ENCODE results near the gene CDH4.

The CDH4 gene

DNA sequence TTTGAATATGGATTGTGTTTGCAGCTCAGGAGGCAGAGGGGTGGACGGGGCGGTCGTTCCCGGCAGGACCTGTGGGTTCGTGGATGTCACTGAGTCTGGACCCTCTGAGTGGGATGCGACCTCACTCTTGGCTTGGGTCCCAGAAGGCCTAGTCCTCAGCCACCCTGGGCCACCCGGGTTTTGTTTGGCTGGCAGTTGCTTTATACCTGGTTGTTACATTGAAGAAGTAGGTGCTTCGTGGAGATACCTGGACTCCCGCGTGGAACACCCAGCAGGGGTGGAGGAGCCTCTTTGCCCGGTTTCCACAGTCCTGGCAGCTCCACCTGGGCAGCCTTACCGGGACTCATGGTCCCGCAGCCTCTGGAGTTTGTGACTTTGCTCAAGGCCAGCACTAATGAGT, 408.5 kb downstream of the CDH4 start:
- no peak overlapping the region for H3K4me3 ChIP-seq
- no peak overlapping the region for H3K27ac ChIP-seq

DNA sequence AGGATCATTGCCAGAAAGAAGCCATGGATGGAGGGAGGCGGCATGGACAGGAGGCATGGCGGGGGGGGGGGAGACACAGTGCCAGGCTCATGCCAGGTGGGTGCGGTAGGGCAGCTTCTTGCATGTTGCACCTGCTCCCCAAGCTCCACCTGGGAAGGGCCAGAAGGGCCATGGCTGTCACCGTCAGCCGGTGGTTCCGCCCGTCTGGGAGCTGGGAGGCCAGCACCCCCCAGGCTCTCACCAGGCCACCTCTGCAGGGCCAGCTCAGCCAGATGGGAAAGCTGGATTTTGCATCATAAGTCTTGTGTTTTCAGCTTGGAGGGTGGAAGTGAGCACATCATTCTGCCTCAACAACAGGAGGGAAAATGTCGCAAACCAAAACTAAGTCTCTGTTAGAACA, 409.0 kb downstream of the CDH4 start:
- Histone ChIP-seq H3K27ac (no peak overlapping the region), H3K4me3 (no peak overlapping the region)

DNA sequence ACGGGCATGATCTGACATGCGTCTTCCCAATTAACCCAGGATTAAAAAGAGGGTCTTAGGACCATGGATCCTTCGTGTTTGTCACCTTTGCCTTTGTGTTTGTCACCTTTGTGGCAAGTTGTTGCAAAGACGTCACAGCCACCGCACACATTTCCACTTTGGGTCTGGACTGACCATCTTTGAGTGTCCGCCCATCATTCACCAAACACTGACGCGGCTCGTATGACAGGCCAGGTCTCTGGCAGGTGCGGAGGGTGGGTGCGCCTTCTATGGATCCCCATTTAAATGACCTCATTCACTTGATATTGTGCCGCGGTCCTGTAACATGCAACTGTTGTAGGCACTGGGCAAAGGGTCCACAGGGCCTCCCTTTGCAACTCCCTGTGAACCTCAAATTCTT, 409.5 kb downstream of the CDH4 start:
- no peak overlapping the region for H3K27ac ChIP-seq
- no peak overlapping the region for H3K4me3 ChIP-seq

DNA sequence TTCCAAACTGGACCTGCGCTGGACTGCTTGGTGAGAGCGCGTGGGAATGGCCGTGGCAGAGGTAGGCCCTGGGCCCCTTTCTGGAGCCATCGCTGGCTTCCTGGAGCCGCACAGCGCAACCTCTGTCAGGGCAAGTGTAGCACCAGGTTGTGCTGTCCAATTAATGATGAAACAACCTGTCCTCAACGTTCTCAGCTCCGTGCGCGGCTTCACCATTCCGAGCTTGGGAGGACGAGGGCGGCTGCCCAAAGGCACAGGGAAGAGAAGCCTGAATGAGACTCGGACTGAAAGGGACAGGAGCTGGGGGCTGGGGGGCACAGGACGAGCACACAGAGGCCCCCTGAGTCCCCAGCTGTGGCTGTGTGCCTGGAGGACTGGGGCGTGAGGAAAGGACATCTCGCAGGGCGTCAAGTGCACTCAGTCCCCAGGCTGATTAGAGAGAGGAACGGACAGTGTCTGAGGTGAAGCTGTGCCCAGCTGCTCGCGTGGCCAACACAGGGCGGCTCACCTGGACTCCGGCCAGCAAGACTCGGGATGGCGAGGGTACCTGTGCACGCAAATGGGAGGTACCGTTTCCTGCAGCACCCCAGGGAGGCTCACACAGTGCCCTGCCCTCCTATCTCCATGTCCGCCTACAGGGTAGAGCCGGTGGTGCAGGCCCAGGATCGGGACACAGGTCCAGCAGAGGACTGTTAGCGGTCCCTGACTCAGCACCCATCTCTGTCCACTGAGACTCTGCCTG, 410.3 kb downstream of the CDH4 start:
- Histone ChIP-seq H3K27ac (no peak overlapping the region), H3K4me3 (no peak overlapping the region)

DNA sequence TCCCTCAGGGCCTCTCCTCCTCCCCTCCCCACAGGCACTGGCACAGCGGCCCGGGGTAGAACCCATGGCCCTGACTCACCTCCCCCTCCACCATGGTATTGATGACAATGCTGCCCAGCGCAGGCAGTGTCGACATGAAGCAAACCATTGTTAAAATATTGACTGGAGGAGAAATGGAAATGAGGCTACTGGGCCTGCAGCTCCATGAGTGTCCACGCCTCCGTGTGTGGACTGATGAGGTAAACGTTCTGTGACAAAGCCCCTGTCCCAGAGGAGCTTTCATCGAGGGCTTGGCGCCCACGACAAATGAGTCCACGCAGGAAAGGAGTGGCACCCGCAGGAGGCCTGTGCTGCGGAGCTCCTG, 410.9 kb downstream of the CDH4 start:
- Histone ChIP-seq H3K4me3 (no peak overlapping the region), H3K27ac (no peak overlapping the region)

DNA sequence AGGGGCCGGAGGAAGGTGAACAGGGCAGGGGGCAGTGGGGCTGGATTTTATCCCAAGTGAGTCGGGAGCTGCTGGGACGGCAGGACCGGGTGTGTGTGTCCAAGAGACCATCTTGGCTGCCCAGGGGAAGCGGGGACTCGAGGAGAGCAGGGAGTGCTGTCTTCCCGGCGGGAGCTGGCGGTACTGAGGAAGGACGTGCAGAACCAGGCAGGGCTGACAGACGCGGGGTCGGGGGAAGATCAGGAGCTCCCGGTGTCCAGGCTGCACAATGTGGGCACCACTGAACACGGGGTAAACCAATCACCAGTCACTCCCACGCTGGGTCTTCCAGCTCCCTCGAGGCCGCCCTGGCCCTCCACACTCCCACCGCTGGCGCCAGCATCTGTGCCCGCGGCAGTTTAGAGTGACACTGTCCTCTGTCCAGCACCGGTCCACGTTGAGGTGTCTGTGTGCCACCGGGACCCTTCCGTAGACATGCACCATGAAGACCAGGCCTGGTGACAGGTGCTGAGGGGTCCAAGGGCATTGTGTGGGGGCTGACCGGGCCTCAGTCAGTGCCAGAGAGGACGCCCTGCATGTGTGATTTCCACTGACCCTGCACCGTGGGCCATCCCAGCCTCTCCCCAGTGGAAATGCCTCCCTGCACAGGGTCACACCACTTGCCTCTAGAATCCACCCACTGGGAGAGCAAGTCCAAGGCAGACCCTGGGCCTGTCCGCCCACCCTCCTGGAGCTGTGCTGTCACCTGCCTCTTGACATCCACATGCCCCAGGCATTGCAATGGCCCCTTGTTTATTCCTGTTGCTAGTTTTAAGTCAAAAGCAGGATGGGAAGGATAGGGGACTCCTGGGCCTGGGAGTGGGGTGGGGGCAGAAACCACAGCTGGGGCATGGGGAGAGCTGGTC, 411.7 kb downstream of the CDH4 start:
- H3K4me3 ChIP-seq = no peak overlapping the region
- no peak overlapping the region for H3K27ac ChIP-seq

DNA sequence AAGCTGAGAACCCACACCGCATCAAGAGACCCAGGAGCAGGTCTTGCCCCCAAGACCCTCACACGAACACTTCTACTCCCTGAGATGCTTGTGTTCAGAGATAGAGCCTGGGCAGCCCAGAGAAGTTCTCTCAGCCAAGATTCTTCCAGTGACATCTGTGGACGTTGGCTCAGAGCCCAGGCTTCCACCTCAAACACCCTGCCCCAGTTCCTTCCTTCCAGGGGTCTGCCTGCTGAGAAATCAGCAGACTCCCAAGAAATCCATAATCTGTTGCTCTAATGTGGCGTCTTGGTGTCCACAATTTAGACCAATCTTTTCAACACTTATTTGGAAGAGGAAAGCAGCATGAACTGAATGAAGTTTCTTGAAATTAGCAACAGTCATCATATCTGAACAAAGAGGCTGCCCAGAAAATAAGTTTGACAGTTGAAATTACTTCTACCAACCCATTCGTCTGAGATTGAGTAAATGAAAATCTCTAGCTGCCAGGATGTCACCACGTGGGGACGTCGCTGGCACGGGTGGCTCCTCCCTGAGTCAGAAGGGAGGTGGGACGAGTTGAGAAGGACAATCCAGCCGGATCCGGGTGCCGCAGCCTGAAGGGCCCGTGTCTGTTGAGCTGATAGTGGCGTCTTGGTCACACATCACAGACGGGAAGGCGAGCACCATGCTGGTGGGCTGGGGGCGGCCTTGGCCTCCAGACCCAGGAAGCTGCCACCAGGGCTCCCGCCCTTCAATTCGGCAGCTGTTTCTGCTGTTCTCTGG, 412.7 kb downstream of the CDH4 start:
- no peak overlapping the region for H3K27ac ChIP-seq
- no peak overlapping the region for H3K4me3 ChIP-seq

DNA sequence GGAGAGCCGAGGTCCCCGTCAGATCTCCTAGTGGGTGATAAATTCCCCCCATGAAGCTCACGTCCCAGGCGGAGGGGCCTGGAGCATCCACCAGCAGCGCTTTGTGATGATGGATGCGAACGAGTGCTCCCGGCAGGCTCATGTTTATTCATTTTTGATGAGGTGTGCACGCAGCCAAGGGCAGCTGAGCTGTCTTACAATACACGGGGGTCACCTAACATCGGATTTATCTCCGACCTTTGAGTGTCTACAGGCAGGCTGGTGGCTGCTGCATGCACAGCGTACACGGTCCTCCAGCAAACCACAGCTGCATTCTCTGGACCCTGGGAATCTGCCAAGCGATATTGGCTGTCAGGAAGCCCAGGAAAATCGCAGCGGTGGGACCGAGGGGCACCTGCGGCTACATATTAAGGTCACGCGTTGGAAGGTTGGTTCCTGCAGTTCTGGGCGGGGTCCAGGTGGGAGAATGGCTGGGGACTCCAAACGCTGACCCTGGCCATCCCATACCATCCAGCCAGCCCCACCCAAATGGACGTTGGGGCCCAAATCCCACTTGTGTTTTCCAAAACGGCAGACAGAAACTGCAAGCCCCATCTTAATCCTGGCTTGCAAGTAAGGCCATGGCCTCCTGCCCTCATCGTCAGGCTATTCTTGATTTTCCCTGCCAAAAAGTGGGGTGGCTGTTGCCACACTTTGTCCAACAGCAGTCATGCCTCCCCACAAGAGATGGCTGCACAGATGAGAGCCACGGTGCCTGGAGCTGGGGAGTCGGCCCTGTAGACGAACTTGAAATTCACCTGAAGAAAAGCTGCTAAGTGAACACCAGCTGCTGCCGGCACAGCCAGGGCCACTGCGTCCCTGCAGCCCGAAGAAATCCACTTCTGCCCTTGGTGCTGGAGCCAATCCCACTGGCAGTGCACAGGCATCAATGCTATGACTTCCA, 413.7 kb downstream of the CDH4 start:
- Histone ChIP-seq H3K4me3 (no peak overlapping the region), H3K27ac (no peak overlapping the region)

DNA sequence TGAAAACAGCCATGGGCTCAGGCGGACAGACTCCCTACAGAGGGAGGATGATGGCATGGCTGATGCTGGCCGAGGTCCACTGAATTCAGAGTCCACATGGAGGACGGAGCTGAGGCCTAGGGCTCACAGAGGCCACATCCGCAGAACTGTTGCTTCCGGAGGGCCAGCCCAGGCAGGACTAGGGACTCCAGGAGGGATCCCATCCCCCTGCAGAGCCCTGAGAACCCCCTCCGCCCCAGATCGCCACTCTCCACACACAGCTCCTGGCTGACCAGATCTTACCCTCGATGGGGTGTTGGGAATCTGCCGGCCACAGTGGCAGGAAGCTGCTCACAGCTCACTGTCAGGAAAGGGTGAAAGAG, 414.4 kb downstream of the CDH4 start:
- no peak overlapping the region for H3K4me3 ChIP-seq
- H3K27ac ChIP-seq = no peak overlapping the region

DNA sequence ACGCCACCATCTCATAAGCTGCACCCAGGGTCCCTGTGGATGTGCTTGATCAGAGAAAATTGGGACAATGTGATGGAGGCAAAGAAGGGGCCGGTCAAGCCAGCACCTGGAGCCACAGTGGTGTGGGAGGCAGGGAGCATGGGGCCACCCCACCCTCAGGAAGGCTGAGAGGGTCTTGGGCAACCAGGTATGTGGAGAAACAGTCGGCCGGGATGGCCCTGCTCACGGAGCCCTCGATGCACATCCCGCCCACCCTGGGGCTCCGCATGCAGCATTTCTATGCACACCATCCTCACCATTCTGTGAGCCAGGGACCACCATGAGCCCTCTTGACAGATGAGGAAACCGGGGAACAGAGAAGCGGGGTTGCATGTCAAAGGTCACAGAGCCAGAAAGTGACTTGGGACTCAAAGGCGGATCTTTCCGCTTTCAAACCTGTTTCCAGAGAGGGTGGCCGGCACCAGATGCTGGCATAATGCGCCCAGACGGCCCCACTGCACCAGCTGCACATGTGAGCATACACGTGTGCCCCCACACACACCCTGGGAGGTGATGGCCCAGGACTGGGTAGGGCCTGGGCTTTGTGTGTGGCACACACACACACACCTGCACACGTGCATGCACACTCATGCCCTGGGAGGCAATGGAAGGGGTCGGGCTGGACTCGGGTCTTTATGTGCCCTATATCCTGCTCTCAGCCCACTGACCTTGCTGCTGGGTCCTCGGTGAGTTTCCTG, 415.2 kb downstream of the CDH4 start:
- Histone ChIP-seq H3K4me3 (no peak overlapping the region), H3K27ac (no peak overlapping the region)

DNA sequence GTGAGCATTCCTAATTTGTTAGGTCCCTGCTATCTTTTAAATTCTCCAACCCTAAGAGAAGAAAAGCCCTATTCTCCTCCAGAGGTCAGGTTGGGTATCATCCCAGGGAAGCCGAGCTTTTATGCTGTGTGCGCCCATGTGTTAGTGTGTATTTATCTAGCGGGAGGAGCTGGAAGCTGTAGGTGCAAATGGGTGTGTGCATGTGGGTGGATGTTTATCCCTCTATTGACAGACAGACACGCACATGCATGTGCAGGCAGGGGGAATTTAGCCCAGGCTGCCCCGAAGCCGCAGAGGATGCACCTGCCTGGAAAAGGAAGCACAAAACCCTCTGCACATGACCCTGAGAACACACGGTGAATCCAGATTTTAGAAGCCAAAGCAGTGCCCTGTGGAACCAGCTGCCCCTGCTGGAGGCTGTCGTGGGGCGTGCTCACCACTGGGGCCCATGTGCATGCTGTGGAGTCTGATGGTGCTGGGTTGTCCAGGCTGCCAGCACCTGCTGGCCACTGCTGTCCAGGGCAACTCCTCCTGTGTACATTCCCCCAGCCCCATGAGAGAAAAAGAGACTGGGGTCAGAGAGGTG, 416.1 kb downstream of the CDH4 start:
- Histone ChIP-seq H3K27ac (no peak overlapping the region), H3K4me3 (no peak overlapping the region)

DNA sequence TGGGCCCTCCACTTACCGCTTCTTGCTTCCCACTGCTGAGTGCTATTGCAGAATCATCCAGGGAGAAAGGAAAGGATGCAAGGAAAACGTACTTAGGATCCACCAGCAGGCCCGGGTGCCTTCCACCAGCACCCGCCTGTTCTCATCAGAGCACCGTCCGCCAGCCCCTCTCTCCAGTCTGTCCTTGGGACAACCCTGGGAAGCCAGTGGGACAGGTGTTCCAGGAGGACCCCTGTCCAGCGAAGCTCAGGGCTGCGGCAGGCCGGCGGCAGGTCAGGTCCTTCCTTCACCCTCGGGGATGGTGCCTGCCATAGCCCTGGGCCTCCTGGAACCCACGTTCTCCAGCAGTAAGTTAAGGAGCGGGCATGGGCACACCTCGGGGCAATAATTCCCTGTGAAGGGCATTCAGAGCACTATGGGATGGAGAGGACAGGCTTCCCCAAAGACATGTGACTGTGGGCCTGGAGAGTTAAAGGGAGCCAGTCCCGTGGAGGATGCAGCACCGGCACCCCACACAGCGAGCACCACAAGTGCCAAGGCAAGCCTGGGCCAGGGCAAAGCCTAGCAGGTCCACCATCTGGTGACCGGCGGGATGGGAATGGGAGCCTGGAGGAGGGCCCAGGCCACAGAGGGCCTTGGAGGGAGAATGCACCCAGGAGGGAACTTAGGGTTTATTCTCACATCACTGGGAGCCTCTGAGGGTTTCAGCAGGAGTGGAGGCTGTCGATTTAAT, 416.9 kb downstream of the CDH4 start:
- no peak overlapping the region for H3K27ac ChIP-seq

DNA sequence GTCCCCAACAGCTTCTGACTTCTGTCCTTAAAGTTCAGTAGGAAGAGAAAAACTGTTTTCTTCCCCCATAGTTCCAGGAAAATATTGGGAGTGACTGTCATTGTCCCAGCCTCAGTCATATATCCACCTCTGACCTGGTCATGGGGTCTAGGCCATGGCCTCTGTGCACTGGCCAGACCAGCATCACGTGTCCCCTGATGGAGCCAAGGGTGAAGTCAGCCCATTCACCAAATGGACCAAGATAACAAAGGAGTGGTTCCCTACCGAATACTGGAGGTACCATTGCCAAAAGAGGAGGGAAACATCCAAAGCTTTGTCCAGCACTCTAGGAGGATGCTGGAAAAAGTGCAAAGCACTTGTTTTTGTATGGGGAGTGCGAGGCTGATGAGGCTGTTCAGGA, 418.2 kb downstream of the CDH4 start:
- Histone ChIP-seq H3K27ac (no peak overlapping the region), H3K4me3 (no peak overlapping the region)

More for the DNA sequence above, 416.9 kb downstream of the CDH4 start:
- no peak overlapping the region for H3K4me3 ChIP-seq

DNA sequence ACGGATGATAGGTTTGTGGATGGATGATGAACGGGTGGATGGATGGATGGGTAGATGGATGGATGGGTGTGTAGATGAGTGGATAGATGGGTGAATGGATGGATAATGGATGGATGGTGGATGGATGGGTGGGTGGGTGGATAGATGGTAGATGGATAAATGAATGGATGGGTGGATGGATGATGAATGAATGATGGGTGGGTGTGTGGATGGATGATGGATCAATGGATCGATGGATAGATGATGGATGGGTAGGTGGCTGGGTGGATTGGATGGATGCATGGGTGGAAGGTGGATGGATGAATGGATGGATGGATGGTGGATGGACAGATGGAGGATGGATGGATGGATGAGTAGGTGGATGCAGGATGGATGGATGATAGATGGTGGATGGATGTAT, 419.5 kb downstream of the CDH4 start:
- Histone ChIP-seq H3K27ac (no peak overlapping the region), H3K4me3 (no peak overlapping the region)

DNA sequence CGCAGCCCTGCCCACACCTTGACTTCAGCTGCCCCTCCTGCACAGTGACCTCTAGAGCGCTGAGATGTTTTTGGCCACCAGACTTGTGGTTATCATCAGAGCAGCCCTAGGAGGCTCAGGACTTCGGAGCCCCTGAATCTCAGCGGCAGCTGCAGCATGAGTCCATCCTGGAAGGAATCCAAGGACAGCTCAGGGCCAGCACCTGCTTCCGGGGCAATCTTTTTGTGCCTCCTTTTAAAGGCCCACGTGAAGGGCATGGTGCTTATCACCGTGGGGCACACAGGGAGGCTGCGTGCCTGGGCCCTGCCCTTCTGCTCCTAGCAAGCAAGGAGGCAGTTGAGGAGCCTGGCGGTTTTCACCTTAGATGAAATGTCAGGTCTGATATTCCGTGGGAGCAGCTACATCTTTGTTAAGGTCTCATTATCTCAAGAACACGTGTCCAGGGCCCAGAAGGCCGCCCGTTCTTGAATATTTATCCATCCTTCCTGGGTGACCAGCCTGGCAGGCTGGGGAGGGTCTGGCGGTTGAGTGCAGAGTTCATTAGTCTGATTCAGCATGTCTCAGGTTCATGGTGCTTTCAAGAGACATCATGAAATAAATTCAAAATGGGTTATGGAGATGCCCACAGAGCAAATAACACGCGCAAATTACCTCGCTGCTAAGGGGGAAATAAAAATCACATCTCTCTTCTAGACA, 421.2 kb downstream of the CDH4 start:
- Histone ChIP-seq H3K27ac (no peak overlapping the region), H3K4me3 (no peak overlapping the region)

DNA sequence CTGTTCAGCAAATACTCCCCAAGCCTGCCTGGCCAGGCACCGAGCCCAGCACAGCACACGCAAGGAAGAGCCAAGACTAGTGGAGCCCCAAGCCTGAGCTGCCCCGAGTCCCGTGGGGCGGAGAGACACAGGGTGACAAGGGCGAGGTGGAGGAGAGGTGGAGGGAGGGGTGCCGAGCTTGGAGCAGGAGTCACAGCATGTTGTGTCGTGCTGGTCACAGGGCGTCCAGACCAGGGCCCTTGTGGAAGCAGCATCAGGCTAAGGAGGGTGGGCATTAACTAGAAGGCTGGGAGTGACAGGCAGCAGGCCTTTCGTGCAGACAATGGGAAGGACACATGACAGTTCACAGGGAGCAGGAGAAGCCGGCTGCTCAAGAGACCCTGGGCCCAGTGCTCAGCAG, 422.1 kb downstream of the CDH4 start:
- H3K27ac ChIP-seq = no peak overlapping the region
- H3K4me3 ChIP-seq = no peak overlapping the region

DNA sequence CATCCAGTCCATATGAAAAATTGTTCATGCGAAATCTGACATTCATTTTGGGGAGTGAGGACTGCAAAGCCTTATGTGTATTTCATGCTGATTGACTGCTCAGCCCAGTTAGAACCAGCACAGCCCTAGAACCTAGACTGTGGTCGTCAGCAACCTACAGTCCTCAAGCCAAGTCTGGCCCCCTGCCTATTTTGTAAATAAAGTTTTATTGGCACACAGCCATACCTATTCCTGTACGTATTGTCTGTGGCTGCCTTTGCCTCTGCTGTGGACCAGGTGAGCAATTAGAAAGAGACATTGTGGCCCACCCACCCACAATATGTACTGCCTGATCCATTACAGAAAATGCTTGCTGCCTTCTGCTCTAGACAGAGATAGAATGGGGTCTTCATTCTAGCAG, 422.6 kb downstream of the CDH4 start:
- Histone ChIP-seq H3K27ac (no peak overlapping the region), H3K4me3 (no peak overlapping the region)
